Naive thymus-derived CD8-positive, alpha-beta T cell (primary cell): ENCODE data around the gene DICER1. TPM values are rescaled to one million over a fixed set of nuclear protein-coding genes. Genes with fewer than 3 reads are reported as not detected.

Experiments used
- ATAC-seq, 2 donors: fragments of 150-1000 bp; cut with Tn5 transposase in 1 of 2; sonication (Bioruptor Pico), chemical (Tn5 transposase) in 1 of 2; 1 replicate in 1 of 2; 2 replicates in 1 of 2; pipeline ENCODE4 v1.10.0; 2021; ENCODE audit warnings: mild to moderate bottlenecking in 2 of 2, moderate library complexity in 2 of 2
- POLR2A ChIA-PET: fragments of 350-600 bp; sonication (Branson Sonifier 250); formaldehyde crosslinking; loops from one replicate; lab custom pipeline; 2021; ENCODE audit warnings: antibody characterized with exemption; lab: Charles Lee
- DNase-seq, 10 donors: peaks; one replicate each; pipeline versions ENCODE4 v3.0.0 to v3.0.0-alpha.2; 2020 to 2022
- H3K27ac Mint-ChIP-seq, 10 donors: one replicate each; pipeline ENCODE4 v1.8.0; 2020 to 2022; ENCODE audit warnings: mild to moderate bottlenecking in 10 of 10, mixed read lengths in 10 of 10, moderate library complexity in 4 of 10, inconsistent platforms in 1 of 10
- H3K27me3 Mint-ChIP-seq, 5 donors: one replicate each; pipeline ENCODE4 v1.8.0; 2021 to 2022; ENCODE audit warnings: mixed read lengths in 5 of 5
- H3K36me3 Mint-ChIP-seq, 3 donors: one replicate each; pipeline ENCODE4 v1.8.0; 2020 to 2022; ENCODE audit warnings: mixed read lengths in 3 of 3, mild to moderate bottlenecking in 2 of 3, inconsistent platforms in 1 of 3
- H3K4me1 Mint-ChIP-seq, 4 donors: one replicate each; pipeline ENCODE4 v1.8.0; 2021 to 2022; ENCODE audit warnings: mixed read lengths in 4 of 4
- H3K4me3 Mint-ChIP-seq, 10 donors: one replicate each; pipeline ENCODE4 v1.8.0; 2020 to 2022; ENCODE audit warnings: mild to moderate bottlenecking in 10 of 10, mixed read lengths in 10 of 10, moderate library complexity in 6 of 10, inconsistent platforms in 1 of 10
- H3K9me3 Mint-ChIP-seq, 9 donors: one replicate each; pipeline ENCODE4 v1.8.0; 2020 to 2022; ENCODE audit warnings: mixed read lengths in 9 of 9, mild to moderate bottlenecking in 3 of 9, inconsistent platforms in 1 of 9, moderate library complexity in 1 of 9
- polyA plus RNA-seq, 3 donors: library from polyadenylated mRNA; unstranded; fragments of 300-500 nt; fragmentation: Illumina TruSeq; gene quantifications; one replicate each; pipeline ENCODE4 v1.2.3, GENCODE V29; 2021
- total RNA-seq, 8 experiments: library from RNA in 2 of 8; stranded (reverse) in 2 of 8; gene quantifications; one replicate each; pipeline ENCODE4 v1.2.3 and lab custom pipeline; 2021 to 2026

The DICER1 gene
- total and polyA plus RNA-seq, 5 experiments from 2014 or later, result 9.4 to 68.2 (median 10.1) TPM

- DNase-seq (peak in 4 of 10 donors; percentile 10 to 69 (median 26)), ATAC-seq (peak; percentile 15 to 21)
- Mint-ChIP-seq H3K27me3 (no peaks in the 10 kb centered on the region), H3K4me1 (peaks cover 30 to 61% (median 57%) of the 10 kb centered on the region in 4 donors), H3K4me3 (peak overlapping the region; percentile 79 to 96 (median 82)), H3K9me3 (no peaks in the 10 kb centered on the region), H3K27ac (peak overlapping the region; percentile 66 to 94 (median 80)), H3K36me3 (peaks cover 0 to 2% (median 1%) of the 10 kb centered on the region in 3 donors)
- POLR2A ChIA-PET, result interaction anchor here (0.9 to 1.9 kb wide), 3 partner anchors 363 to 1077 kb away, joined by 4 to 7 read pairs (median 6); partner anchors contain the start of gene GLRX5
These were observed 925 bp downstream of the DICER1 start for GRCh38 chr14:95156161-95157047.

- peaks cover 0 to 2% (median 1%) of the 10 kb centered on the region in 3 donors for H3K36me3 Mint-ChIP-seq
- peak overlapping the region; percentile 79 to 96 (median 82) for H3K4me3 Mint-ChIP-seq
- H3K27ac Mint-ChIP-seq, result peak overlapping the region; percentile 50 to 91 (median 76)
- POLR2A ChIA-PET, result no interaction called here
- H3K4me1 Mint-ChIP-seq, result peaks cover 34 to 73% (median 69%) of the 10 kb centered on the region in 4 donors
- ATAC-seq (no peak), DNase-seq (no peak)
- no peaks in the 10 kb centered on the region for H3K27me3 Mint-ChIP-seq
- no peaks in the 10 kb centered on the region for H3K9me3 Mint-ChIP-seq
These were observed 2.3 kb downstream of the DICER1 start for GRCh38 chr14:95155045-95155444.

DNA sequence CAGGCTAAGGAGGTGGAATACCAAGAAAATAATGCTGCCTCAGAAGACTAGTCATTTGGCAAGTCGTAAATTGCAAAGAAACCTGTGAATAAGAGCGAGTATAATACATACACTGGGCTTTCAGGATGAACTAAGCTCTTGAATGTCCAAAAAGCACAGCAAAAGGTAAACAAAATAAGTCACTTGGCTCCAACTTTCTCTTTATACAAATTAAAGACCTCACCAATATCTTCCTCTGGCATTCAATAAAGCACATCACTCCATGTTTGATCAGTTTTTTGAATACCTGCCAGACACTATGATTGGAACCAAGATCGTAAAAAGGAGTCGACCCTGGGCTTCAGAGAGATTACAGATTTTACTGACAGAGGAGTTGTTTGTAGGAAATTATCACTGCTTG, 3.5 kb downstream of the DICER1 start:
- POLR2A ChIA-PET, result no interaction called here
- no peak for ATAC-seq
- DNase-seq, result no peak
- Mint-ChIP-seq H3K4me1 (peaks cover 40 to 82% (median 78%) of the 10 kb centered on the region in 4 donors), H3K4me3 (peak overlapping the region in 7 of 10 donors; percentile 11 to 96 (median 81)), H3K36me3 (peaks cover 0 to 2% (median 1%) of the 10 kb centered on the region in 3 donors), H3K27me3 (no peaks in the 10 kb centered on the region), H3K27ac (peak overlapping the region in 3 of 10 donors; percentile 0 to 15 (median 11)), H3K9me3 (no peaks in the 10 kb centered on the region)

DNA sequence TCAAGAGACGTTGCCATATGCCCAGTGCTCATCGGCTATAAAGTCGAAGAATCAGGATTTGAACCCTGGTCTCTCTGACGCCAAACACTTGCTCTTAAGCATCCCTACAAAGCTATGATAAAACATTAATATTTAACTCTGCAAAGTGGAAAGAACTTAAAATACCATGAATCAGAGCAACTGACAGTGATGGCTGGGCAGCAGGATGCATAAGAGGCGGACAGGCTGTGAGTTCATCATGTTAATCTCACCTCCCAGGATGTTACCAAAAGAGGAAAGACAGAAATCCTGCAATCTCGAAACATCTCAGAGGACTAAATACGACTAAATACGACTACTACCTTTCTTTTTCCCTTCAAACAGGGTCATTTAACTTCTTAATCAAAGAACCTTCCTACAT, 5.8 kb downstream of the DICER1 start:
- POLR2A ChIA-PET, result no interaction called here
- Mint-ChIP-seq H3K36me3 (peaks cover 5 to 11% (median 7%) of the 10 kb centered on the region in 3 donors), H3K4me1 (peaks cover 46 to 95% (median 90%) of the 10 kb centered on the region in 4 donors)

GRCh38 chr14:95150910-95151309, 6.4 kb downstream of the DICER1 start:
- peak overlapping the region in 6 of 10 donors; percentile 5 to 55 (median 18) for H3K4me3 Mint-ChIP-seq
- ATAC-seq (no peak), DNase-seq (no peak)
- POLR2A ChIA-PET, result no interaction called here
- peaks cover 10 to 18% (median 12%) of the 10 kb centered on the region in 3 donors for H3K36me3 Mint-ChIP-seq
- peaks cover 0 to 8% (median under 1%) of the 10 kb centered on the region in 9 donors for H3K9me3 Mint-ChIP-seq
- peak overlapping the region in 1 of 10 donors; percentile 16 for H3K27ac Mint-ChIP-seq
- peaks cover 42 to 96% (median 92%) of the 10 kb centered on the region in 4 donors for H3K4me1 Mint-ChIP-seq
- H3K27me3 Mint-ChIP-seq, result no peaks in the 10 kb centered on the region

More for the DNA sequence above, 5.8 kb downstream of the DICER1 start:
- Mint-ChIP-seq H3K27me3 (no peaks in the 10 kb centered on the region), H3K27ac (peak overlapping the region in 3 of 10 donors; percentile 20 to 77 (median 33)), H3K4me3 (peak overlapping the region in 8 of 10 donors; percentile 10 to 54 (median 34)), H3K9me3 (peaks cover 0 to 4% (median 0%) of the 10 kb centered on the region in 9 donors)
- ATAC-seq (no peak), DNase-seq (no peak)

DNA sequence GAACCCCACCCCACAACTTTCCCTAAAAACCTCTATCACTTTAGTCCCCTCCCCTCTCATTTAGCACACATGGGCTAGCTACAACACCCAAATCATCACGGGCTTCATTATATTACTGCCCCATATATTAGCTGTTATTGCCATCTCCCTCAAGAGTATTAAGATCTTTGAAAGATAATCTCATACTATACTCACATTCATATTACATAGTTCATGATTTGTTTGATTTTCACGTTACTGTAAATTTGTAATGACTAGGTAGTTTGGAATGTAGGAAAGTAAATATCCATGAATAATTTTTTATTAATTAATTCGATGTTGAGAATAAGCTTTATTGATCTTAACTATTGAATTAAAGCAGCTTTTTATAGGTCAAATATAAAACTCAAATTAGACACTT, 7.9 kb downstream of the DICER1 start:
- H3K27me3 Mint-ChIP-seq, result no peaks in the 10 kb centered on the region
- peak overlapping the region in 1 of 10 donors; percentile 4 for H3K4me3 Mint-ChIP-seq
- no peak for DNase-seq
- H3K27ac Mint-ChIP-seq, result peak overlapping the region in 2 of 10 donors; percentile 12 to 24
- peaks cover 8 to 21% (median 11%) of the 10 kb centered on the region in 9 donors for H3K9me3 Mint-ChIP-seq
- peaks cover 39 to 90% (median 86%) of the 10 kb centered on the region in 4 donors for H3K4me1 Mint-ChIP-seq
- POLR2A ChIA-PET, result interaction anchor here (0.6 to 1.2 kb wide), 2 partner anchors 8 to 169 kb away, joined by 3 read pairs; no protein-coding TSS in a partner anchor
- no peak for ATAC-seq
- peaks cover 19 to 27% (median 24%) of the 10 kb centered on the region in 3 donors for H3K36me3 Mint-ChIP-seq

- Mint-ChIP-seq H3K4me3 (peak overlapping the region in 1 of 10 donors; percentile 14), H3K36me3 (peaks cover 16 to 28% (median 24%) of the 10 kb centered on the region in 3 donors), H3K27me3 (no peaks in the 10 kb centered on the region), H3K27ac (peak overlapping the region in 3 of 10 donors; percentile 48 to 62 (median 57)), H3K9me3 (peaks cover 8 to 22% (median 11%) of the 10 kb centered on the region in 9 donors), H3K4me1 (peaks cover 34 to 92% (median 79%) of the 10 kb centered on the region in 4 donors)
- POLR2A ChIA-PET, result no interaction called here
- DNase-seq, result no peak
- ATAC-seq, result no peak
These were observed 9.7 kb downstream of the DICER1 start for GRCh38 chr14:95147597-95147996.

DNA sequence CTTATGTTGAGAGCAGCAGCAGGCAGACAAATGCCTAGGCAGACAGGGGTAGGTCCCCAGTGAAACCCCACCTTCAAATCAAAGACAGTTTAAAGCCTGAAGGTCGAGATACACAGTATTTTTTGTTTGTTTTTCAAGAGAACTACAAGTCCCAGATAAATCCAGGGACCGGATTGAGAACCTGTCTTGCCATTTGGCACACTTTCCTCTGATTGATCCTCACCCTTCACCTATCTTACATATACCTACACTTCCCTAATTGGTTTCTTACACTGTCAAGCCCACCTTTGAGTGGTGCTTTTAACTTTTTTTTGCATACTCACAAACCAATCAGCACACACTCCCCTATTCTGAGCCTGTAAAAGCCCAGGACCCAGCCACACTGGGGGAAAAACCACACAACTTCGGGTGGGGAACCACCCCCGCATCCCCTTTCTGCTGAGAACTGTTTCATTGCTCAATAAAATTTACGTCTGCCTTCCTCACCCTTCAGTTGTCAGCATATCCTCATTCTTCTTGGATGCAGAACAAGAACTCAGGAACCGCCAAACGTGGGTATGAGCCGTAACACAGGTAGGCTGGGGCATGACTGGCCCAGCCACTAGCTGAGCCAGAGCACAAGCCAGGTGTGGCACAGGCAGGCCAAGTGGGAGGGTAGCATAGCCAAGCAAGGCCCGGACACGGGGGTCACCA, 11.1 kb downstream of the DICER1 start:
- H3K4me3 Mint-ChIP-seq, result peak overlapping the region in 6 of 10 donors; percentile 9 to 51 (median 11)
- H3K36me3 Mint-ChIP-seq, result peaks cover 16 to 28% (median 24%) of the 10 kb centered on the region in 3 donors
- peak overlapping the region in 3 of 10 donors; percentile 17 to 66 (median 54) for H3K27ac Mint-ChIP-seq
- peaks cover 35 to 92% (median 72%) of the 10 kb centered on the region in 4 donors for H3K4me1 Mint-ChIP-seq
- DNase-seq (no peak), ATAC-seq (no peak)
- POLR2A ChIA-PET, result no interaction called here
- H3K9me3 Mint-ChIP-seq, result peaks cover 8 to 22% (median 11%) of the 10 kb centered on the region in 9 donors
- no peaks in the 10 kb centered on the region for H3K27me3 Mint-ChIP-seq

GRCh38 chr14:95144849-95145248, 12.5 kb downstream of the DICER1 start:
- DNase-seq (no peak), ATAC-seq (no peak)
- POLR2A ChIA-PET, result no interaction called here
- H3K9me3 Mint-ChIP-seq, result peaks cover 8 to 22% (median 11%) of the 10 kb centered on the region in 9 donors
- no peaks in the 10 kb centered on the region for H3K27me3 Mint-ChIP-seq
- H3K4me3 Mint-ChIP-seq, result peak overlapping the region in 5 of 10 donors; percentile 2 to 60 (median 20)
- peak overlapping the region in 2 of 10 donors; percentile 3 to 71 for H3K27ac Mint-ChIP-seq
- peaks cover 35 to 90% (median 68%) of the 10 kb centered on the region in 4 donors for H3K4me1 Mint-ChIP-seq
- H3K36me3 Mint-ChIP-seq, result peaks cover 20 to 31% (median 24%) of the 10 kb centered on the region in 3 donors

DNA sequence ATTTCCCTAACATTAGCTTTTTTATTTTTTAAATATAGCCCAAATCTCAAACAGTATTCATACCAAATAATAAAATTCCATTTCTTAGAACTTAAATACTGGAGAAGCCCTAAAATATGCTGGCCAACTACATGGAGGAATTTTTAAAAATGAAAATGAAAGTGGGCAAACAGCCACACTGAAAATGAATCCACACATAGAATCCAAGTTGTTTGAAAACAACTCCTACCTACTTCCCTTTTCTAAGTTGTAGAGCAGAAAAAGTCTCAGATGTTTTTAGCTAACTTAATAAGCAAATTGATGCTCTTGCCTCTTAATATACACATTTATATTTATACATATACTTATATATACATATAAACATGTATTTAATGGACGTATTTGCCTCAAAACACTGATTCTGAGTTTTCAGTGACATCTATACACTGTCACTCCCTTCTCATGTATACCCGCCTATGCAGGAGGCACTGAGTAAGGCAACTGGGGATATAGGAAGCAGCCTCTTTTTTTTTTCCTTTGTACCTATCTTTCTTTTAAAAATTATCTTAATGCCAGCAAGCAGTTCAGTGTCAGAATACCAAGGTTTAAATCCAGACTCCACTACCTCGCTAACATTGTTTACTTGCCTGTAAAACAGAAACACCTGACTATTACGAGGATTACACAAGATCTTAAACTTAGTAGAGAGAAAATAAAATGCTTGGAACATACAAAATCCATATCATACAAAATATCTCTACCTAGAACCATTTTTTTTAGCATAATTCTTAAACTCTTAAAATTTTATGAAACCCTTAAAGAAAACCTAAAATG, 13.3 kb downstream of the DICER1 start:
- peak overlapping the region in 6 of 10 donors; percentile 1 to 32 (median 12) for H3K4me3 Mint-ChIP-seq
- peak overlapping the region in 2 of 10 donors; percentile 3 to 71 for H3K27ac Mint-ChIP-seq
- peaks cover 24 to 31% (median 25%) of the 10 kb centered on the region in 3 donors for H3K36me3 Mint-ChIP-seq
- POLR2A ChIA-PET, result no interaction called here
- no peak for DNase-seq
- H3K4me1 Mint-ChIP-seq, result peaks cover 35 to 92% (median 69%) of the 10 kb centered on the region in 4 donors
- ATAC-seq, result no peak
- H3K27me3 Mint-ChIP-seq, result no peaks in the 10 kb centered on the region
- H3K9me3 Mint-ChIP-seq, result peaks cover 8 to 22% (median 11%) of the 10 kb centered on the region in 9 donors

DNA sequence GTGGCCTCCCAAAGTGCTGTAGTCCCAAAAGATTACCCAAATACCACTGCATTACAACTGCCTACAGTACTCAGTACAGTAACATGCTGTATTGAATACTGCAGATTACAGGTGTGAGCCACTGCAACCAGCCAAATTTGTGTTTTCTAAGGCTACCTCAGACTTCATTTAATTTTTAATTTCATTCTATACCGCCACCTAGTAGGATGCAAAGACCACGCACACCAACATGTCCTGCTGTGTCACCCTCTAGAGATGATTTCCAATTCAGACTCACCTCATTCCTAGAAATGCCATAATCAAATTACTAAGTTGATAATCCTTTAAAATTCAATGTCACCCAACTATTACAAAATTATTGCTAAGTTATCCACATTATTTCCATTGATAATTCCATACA, 15.1 kb downstream of the DICER1 start:
- Mint-ChIP-seq H3K27ac (peak overlapping the region in 4 of 10 donors; percentile 44 to 71 (median 54)), H3K9me3 (peaks cover 8 to 21% (median 11%) of the 10 kb centered on the region in 9 donors), H3K36me3 (peaks cover 21 to 30% (median 25%) of the 10 kb centered on the region in 3 donors), H3K27me3 (no peaks in the 10 kb centered on the region), H3K4me1 (peaks cover 32 to 88% (median 68%) of the 10 kb centered on the region in 4 donors), H3K4me3 (peak overlapping the region in 2 of 10 donors; percentile 4 to 15)
- ATAC-seq (no peak), DNase-seq (no peak)
- POLR2A ChIA-PET, result no interaction called here
